MM.1S (cell line): Measurements from ENCODE around the gene SLC3A2.

Source experiments
- DNase-seq: peaks from one replicate; pipeline ENCODE4 v3.0.0-alpha.2; 2015
- H2AFZ ChIP-seq: fragments of 300-600 bp; sonication (generic); 2 replicates; pipeline ENCODE4 v1.6.0; 2016; ENCODE audit warnings: antibody characterized with exemption, low read length
- H3F3A ChIP-seq: fragments of 300-600 bp; sonication (generic); 2 replicates; pipeline ENCODE4 v1.6.1; 2016; ENCODE audit warnings: mild to moderate bottlenecking, antibody characterized with exemption, low read length, moderate library complexity, mixed read lengths; ENCODE audit not compliant: insufficient read depth
- H3K27ac ChIP-seq: fragments of 300-600 bp; sonication (generic); 2 replicates; pipeline ENCODE4 v1.5.1; 2016; ENCODE audit warnings: mild to moderate bottlenecking, low read length
- H3K27me3 ChIP-seq: fragments of 300-600 bp; sonication (generic); replicated peaks from 2 replicates; pipeline ENCODE4 v1.6.0; 2016; ENCODE audit warnings: low read length; ENCODE audit not compliant: insufficient read depth
- H3K36me3 ChIP-seq: fragments of 300-600 bp; sonication (generic); replicated peaks from 2 replicates; pipeline ENCODE4 v1.6.1; 2016; ENCODE audit warnings: mild to moderate bottlenecking, low read length, mixed read lengths; ENCODE audit not compliant: insufficient read depth
- H3K4me1 ChIP-seq: fragments of 300-600 bp; sonication (generic); 2 replicates; pipeline ENCODE4 v1.6.1; 2016; ENCODE audit warnings: low read length, mixed read lengths
- H3K4me2 ChIP-seq: fragments of 300-600 bp; sonication (generic); 2 replicates; pipeline ENCODE4 v1.6.0; 2016; ENCODE audit warnings: low read depth, low read length
- H3K4me3 ChIP-seq: fragments of 300-600 bp; sonication (generic); 2 replicates; pipeline ENCODE4 v1.5.1; 2016; ENCODE audit warnings: low read length, mixed read lengths
- H3K79me2 ChIP-seq: fragments of 300-600 bp; sonication (generic); 2 replicates; pipeline ENCODE4 v1.6.1; 2016; ENCODE audit warnings: mixed run types, low read length, mixed read lengths
- H3K9ac ChIP-seq: fragments of 300-600 bp; sonication (generic); 2 replicates; pipeline ENCODE4 v1.6.1; 2016; ENCODE audit warnings: low read length, mixed read lengths
- H3K9me2 ChIP-seq: fragments of 300-600 bp; sonication (generic); replicated peaks from 2 replicates; pipeline ENCODE4 v1.6.1; 2016; ENCODE audit warnings: mild to moderate bottlenecking, low read length, mixed read lengths; ENCODE audit not compliant: insufficient read depth
- H3K9me3 ChIP-seq: fragments of 300-600 bp; sonication (generic); replicated peaks from 2 replicates; pipeline ENCODE4 v1.6.1; 2016; ENCODE audit warnings: mild to moderate bottlenecking, low read length, mixed read lengths; ENCODE audit not compliant: insufficient read depth
- H4K20me1 ChIP-seq: fragments of 300-600 bp; sonication (generic); 2 replicates; pipeline ENCODE4 v1.6.1; 2016; ENCODE audit warnings: mild to moderate bottlenecking, low read length, moderate library complexity, mixed read lengths; ENCODE audit not compliant: insufficient read depth
- CTCF ChIP-seq: fragments of 300-600 bp; sonication (generic); IDR thresholded peaks from 2 replicates; pipeline ENCODE4 v1.5.1; 2016; ENCODE audit warnings: antibody characterized with exemption, low read length, mixed read lengths
- EZH2 ChIP-seq: fragments of 300-600 bp; sonication (generic); optimal IDR thresholded peaks from 2 replicates; pipeline ENCODE3; 2017; ENCODE audit warnings: low read depth, mild to moderate bottlenecking, antibody characterized with exemption, low read length, mixed read lengths
- EZH2phosphoT487 ChIP-seq: fragments of 300-600 bp; sonication (generic); IDR thresholded peaks from 2 replicates; pipeline ENCODE4 v1.6.1; 2018; ENCODE audit warnings: antibody characterized with exemption, low read length

The SLC3A2 gene

GRCh38 chr11:62912268-62912667, 31.6 kb downstream of the SLC3A2 start:
- no peak overlapping the region for H3K4me3 ChIP-seq
- no peaks in the 10 kb centered on the region for H3K36me3 ChIP-seq
- no peaks in the 10 kb centered on the region for H3F3A ChIP-seq
- H4K20me1 ChIP-seq = no peaks in the 10 kb centered on the region
- H2AFZ ChIP-seq = no peak overlapping the region
- DNase-seq = no peak
- no peak overlapping the region for H3K27ac ChIP-seq
- no peaks in the 10 kb centered on the region for H3K79me2 ChIP-seq
- no peaks in the 10 kb centered on the region for H3K9me3 ChIP-seq
- H3K4me1 ChIP-seq = no peaks in the 10 kb centered on the region
- H3K9me2 ChIP-seq = no peaks in the 10 kb centered on the region
- no peak overlapping the region for H3K9ac ChIP-seq
- H3K4me2 ChIP-seq = no peak overlapping the region
- H3K27me3 ChIP-seq = peaks cover 55% of the 10 kb centered on the region
- TF ChIP-seq EZH2 = no peak
- TF ChIP-seq EZH2phosphoT487 = no peak
- no peak for TF ChIP-seq CTCF

GRCh38 chr11:62914416-62914815, 33.7 kb downstream of the SLC3A2 start:
- Histone ChIP-seq H2AFZ (no peak overlapping the region), H3K27ac (no peak overlapping the region), H3K4me1 (no peaks in the 10 kb centered on the region), H3K79me2 (no peaks in the 10 kb centered on the region), H3K9me3 (no peaks in the 10 kb centered on the region), H3K4me2 (no peak overlapping the region), H4K20me1 (no peaks in the 10 kb centered on the region), H3F3A (no peaks in the 10 kb centered on the region), H3K27me3 (peaks cover 67% of the 10 kb centered on the region), H3K9ac (no peak overlapping the region), H3K4me3 (no peak overlapping the region), H3K36me3 (no peaks in the 10 kb centered on the region), H3K9me2 (no peaks in the 10 kb centered on the region)
- no peak for DNase-seq
- TF ChIP-seq EZH2 (no peak), EZH2phosphoT487 (no peak)

- H3K9ac ChIP-seq = no peak overlapping the region
- no peaks in the 10 kb centered on the region for H3K4me1 ChIP-seq
- no peak overlapping the region for H3K27ac ChIP-seq
- no peak for DNase-seq
- no peak overlapping the region for H2AFZ ChIP-seq
- H3K27me3 ChIP-seq = peaks cover 70% of the 10 kb centered on the region
- H3F3A ChIP-seq = no peaks in the 10 kb centered on the region
- H3K4me2 ChIP-seq = no peak overlapping the region
- H3K9me3 ChIP-seq = no peaks in the 10 kb centered on the region
- H3K4me3 ChIP-seq = no peak overlapping the region
- H4K20me1 ChIP-seq = no peaks in the 10 kb centered on the region
- no peak for TF ChIP-seq CTCF
- TF ChIP-seq EZH2 = no peak
- no peak for TF ChIP-seq EZH2phosphoT487
- H3K79me2 ChIP-seq = no peaks in the 10 kb centered on the region
- no peaks in the 10 kb centered on the region for H3K9me2 ChIP-seq
- no peaks in the 10 kb centered on the region for H3K36me3 ChIP-seq
Observed at GRCh38 chr11:62917906-62918502, 37.3 kb downstream of the SLC3A2 start.

- H3K4me1 ChIP-seq = peaks cover 2% of the 10 kb centered on the region; the same call in 1 of the 2 replicates
- no peak for DNase-seq
Observed at GRCh38 chr11:62918531-62918930, 37.8 kb downstream of the SLC3A2 start.

More at GRCh38 chr11:62918531-62918930, 37.8 kb downstream of the SLC3A2 start:
- TF ChIP-seq CTCF (no peak), EZH2 (no peak)
- H2AFZ ChIP-seq = no peak overlapping the region
- H3F3A ChIP-seq = no peaks in the 10 kb centered on the region
- peaks cover 75% of the 10 kb centered on the region for H3K27me3 ChIP-seq
- no peaks in the 10 kb centered on the region for H3K36me3 ChIP-seq
- H3K27ac ChIP-seq = no peak overlapping the region
- H3K79me2 ChIP-seq = no peaks in the 10 kb centered on the region
- no peaks in the 10 kb centered on the region for H4K20me1 ChIP-seq
- H3K4me2 ChIP-seq = no peak overlapping the region
- H3K9ac ChIP-seq = no peak overlapping the region
- H3K4me3 ChIP-seq = no peak overlapping the region
- no peaks in the 10 kb centered on the region for H3K9me2 ChIP-seq
- no peaks in the 10 kb centered on the region for H3K9me3 ChIP-seq
